GM12878 (cell line): Measurements from ENCODE around the gene PKMYT1. TPM values are rescaled to one million over a fixed set of nuclear protein-coding genes. Genes with fewer than 3 reads are reported as not detected.

ENCODE experiments used
- BCL11A ChIP-seq: IDR thresholded peaks from 2 replicates; pipeline ENCODE4 v1.6.1; 2011; ENCODE audit warnings: low read depth, low read length
- BHLHE40 ChIP-seq, 2 experiments: fragments of 450-650 bp in 1 of 2; IDR thresholded peaks; 2 replicates each; pipeline ENCODE4 v1.6.1; 2011 to 2017; ENCODE audit warnings: low read depth in 2 of 2, borderline replicate concordance in 1 of 2, improper control_type of control experiment in 1 of 2, low read length in 1 of 2, mild to moderate bottlenecking in 1 of 2
- CBFB ChIP-seq: IDR thresholded peaks from 2 replicates; pipeline ENCODE4 v1.6.1; 2016; ENCODE audit warnings: antibody characterized with exemption, low read depth
- CHD1 ChIP-seq: IDR thresholded peaks from 2 replicates; pipeline ENCODE4 v1.6.1; 2012; ENCODE audit warnings: low read depth, low read length, improper control_type of control experiment
- CHD2 ChIP-seq: IDR thresholded peaks from 2 replicates; pipeline ENCODE4 v1.6.1; 2011; ENCODE audit warnings: low read depth, low read length, improper control_type of control experiment, borderline replicate concordance
- E2F4 ChIP-seq: IDR thresholded peaks from 2 replicates; pipeline ENCODE4 v1.6.1; 2012; ENCODE audit warnings: low read depth, low read length, improper control_type of control experiment
- GATAD2B ChIP-seq: fragments of 450-650 bp; conservative IDR thresholded peaks from 2 replicates; pipeline ENCODE4 v1.6.1; 2017; ENCODE audit warnings: low read depth, mild to moderate bottlenecking, moderate library complexity
- HDGF ChIP-seq: fragments of 450-650 bp; IDR thresholded peaks from 2 replicates; pipeline ENCODE4 v1.6.1; 2016; ENCODE audit warnings: antibody characterized with exemption
- IKZF1 ChIP-seq: fragments of 450-650 bp; conservative IDR thresholded peaks from 2 replicates; pipeline ENCODE4 v1.6.1; 2017; ENCODE audit warnings: antibody characterized with exemption, mild to moderate bottlenecking
- KAT2A ChIP-seq: conservative IDR thresholded peaks from 2 replicates; pipeline ENCODE4 v1.6.1; 2011; ENCODE audit warnings: low read depth, low read length; ENCODE audit not compliant: control insufficient read depth
- MEF2B ChIP-seq: fragments of 450-650 bp; IDR thresholded peaks from 2 replicates; pipeline ENCODE4 v1.6.1; 2018; ENCODE audit warnings: mild to moderate bottlenecking, moderate library complexity; ENCODE audit not compliant: partially characterized antibody, poor library complexity, severe bottlenecking
- MTA2 ChIP-seq: fragments of 450-650 bp; IDR thresholded peaks from 2 replicates; pipeline ENCODE4 v1.6.1; 2016; ENCODE audit warnings: low read depth, mild to moderate bottlenecking, moderate library complexity
- NFYA ChIP-seq: IDR thresholded peaks from 2 replicates; pipeline ENCODE4 v1.6.1; 2011; ENCODE audit warnings: low read depth, mild to moderate bottlenecking, low read length, improper control_type of control experiment, borderline replicate concordance
- NR2F1 ChIP-seq: fragments of 450-650 bp; conservative IDR thresholded peaks from 2 replicates; pipeline ENCODE4 v1.6.1; 2017; ENCODE audit warnings: mild to moderate bottlenecking
- POU2F2 ChIP-seq: IDR thresholded peaks from 3 replicates; pipeline ENCODE4 v1.6.1; 2011; ENCODE audit warnings: low read depth, mild to moderate bottlenecking, low read length, borderline replicate concordance
- RELA ChIP-seq: fragments of 450-650 bp; IDR thresholded peaks from 2 replicates; pipeline ENCODE4 v1.8.0; 2014; ENCODE audit warnings: borderline replicate concordance; ENCODE audit not compliant: partially characterized antibody
- SMARCA5 ChIP-seq: fragments of 450-650 bp; IDR thresholded peaks from 2 replicates; pipeline ENCODE4 v1.6.1; 2017; ENCODE audit warnings: mild to moderate bottlenecking
- SMC3 ChIP-seq: IDR thresholded peaks from 2 replicates; pipeline ENCODE4 v1.6.1; 2011; ENCODE audit warnings: low read length, improper control_type of control experiment, borderline replicate concordance
- SPI1 ChIP-seq: IDR thresholded peaks from 2 replicates; pipeline ENCODE4 v1.6.1; 2011; ENCODE audit warnings: low read depth, mild to moderate bottlenecking, low read length, moderate library complexity, borderline replicate concordance; ENCODE audit not compliant: insufficient read depth
- TCF12 ChIP-seq: IDR thresholded peaks from 2 replicates; pipeline ENCODE4 v1.6.1; 2011; ENCODE audit warnings: low read depth, mild to moderate bottlenecking, low read length
- YY1 ChIP-seq: IDR thresholded peaks from 2 replicates; pipeline ENCODE4 v1.6.1; 2011; ENCODE audit warnings: low read depth, mild to moderate bottlenecking, low read length
- polyA plus RNA-seq, 11 experiments: library from polyadenylated mRNA; depleted of rRNA in 4 of 11; unstranded in 6 of 11; stranded (reverse) in 5 of 11; fragments of >200 nt; fragmentation: Nextera tagmentation in 4 of 11; fragmentation: Illumina TruSeq in 1 of 11; extraction: Ambion mirVana in 4 of 11; extraction: Trizol in 1 of 11; gene quantifications; 1 replicate in 1 of 11; 2 replicates in 10 of 11; pipeline versions ENCODE4 v1.2.1 to v1.2.3, GENCODE V29; 2011 to 2016; ENCODE audit warnings: inconsistent platforms in 2 of 11, missing spikeins in 2 of 11, low read depth in 1 of 11
- total RNA-seq, 4 experiments: library from RNA; depleted of rRNA in 3 of 4; stranded (reverse); fragments of >200 nt in 3 of 4; fragmentation: Illumina TruSeq in 1 of 4; extraction: Trizol in 1 of 4; gene quantifications; 2 replicates each; pipeline versions ENCODE4 v1.2.1 to v1.2.3, GENCODE V29; 2013 to 2021
- TF ChIP-seq, protein P1 (sequence below): IDR thresholded peaks from 2 replicates; pipeline ENCODE4 v1.6.1; 2011; ENCODE audit warnings: borderline replicate concordance, low read depth, mild to moderate bottlenecking, moderate library complexity, low read length; ENCODE audit not compliant: insufficient read depth, poor library complexity, severe bottlenecking
- TF ChIP-seq, protein P2 (sequence below): IDR thresholded peaks from 2 replicates; pipeline ENCODE4 v1.6.1; 2011; ENCODE audit warnings: borderline replicate concordance, low read depth, mild to moderate bottlenecking, moderate library complexity, mixed read lengths, low read length; ENCODE audit not compliant: insufficient read depth; ENCODE audit errors: extremely low read length
- TF ChIP-seq, protein P3 (sequence below): fragments of 450-650 bp; IDR thresholded peaks from 2 replicates; pipeline ENCODE4 v1.6.1; 2017; ENCODE audit warnings: mild to moderate bottlenecking, moderate library complexity

Gene PKMYT1
- total and polyA plus RNA-seq, 10 of the 15 experiments (the other 5 are each of a cell fraction or from before 2014, with no cell fraction given), result 4.6 to 101 (median 29.9) TPM

DNA sequence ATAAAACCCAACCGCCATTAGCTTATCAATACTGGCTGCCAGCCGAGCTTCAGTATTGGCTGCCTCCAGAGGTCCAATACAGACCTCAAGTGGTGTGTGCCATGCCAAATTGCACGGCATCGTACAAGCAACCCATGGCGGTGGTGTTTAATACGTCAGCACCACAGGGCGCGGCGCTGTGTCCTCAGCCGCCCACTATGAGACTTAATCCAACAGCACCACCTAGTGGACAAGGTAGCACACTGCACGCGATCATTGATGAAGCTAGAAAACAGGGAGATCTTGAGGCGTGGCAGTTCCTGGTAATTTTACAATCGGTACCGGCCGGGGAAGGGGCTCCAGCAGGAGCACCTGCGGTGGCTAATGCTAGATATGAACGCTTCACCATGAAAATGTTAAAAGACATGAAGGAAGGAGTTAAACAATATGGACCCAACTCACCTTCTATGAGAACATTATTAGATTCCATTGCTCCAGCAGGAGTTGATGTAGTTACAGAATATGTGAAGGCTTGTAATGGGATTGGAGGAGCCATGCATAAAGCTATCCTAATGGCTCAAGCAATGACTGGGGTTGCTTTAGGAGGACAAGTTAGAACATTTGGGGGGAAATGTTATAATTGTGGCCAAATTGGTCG lies 53.1 kb downstream of the PKMYT1 start (continued):
- TF ChIP-seq CHD2, result no peak
- TF ChIP-seq TCF12, result no peak
- 0 out of 2 replicates have a peak, but pooled peaks have one; percentile 25 for TF ChIP-seq HDGF
- 0 out of 2 replicates have a peak, but pooled peaks have one; percentile 27 for TF ChIP-seq IKZF1
- TF ChIP-seq RELA, result no peak
- TF ChIP-seq, protein P1, sequence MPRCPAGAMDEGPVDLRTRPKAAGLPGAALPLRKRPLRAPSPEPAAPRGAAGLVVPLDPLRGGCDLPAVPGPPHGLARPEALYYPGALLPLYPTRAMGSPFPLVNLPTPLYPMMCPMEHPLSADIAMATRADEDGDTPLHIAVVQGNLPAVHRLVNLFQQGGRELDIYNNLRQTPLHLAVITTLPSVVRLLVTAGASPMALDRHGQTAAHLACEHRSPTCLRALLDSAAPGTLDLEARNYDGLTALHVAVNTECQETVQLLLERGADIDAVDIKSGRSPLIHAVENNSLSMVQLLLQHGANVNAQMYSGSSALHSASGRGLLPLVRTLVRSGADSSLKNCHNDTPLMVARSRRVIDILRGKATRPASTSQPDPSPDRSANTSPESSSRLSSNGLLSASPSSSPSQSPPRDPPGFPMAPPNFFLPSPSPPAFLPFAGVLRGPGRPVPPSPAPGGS, result no peak
- TF ChIP-seq KAT2A, result no peak
- TF ChIP-seq BHLHE40 (IDR thresholded peaks at IDR 0.05; ENCODE audit: borderline replicate concordance in 1 of 2, low read depth in 2 of 2, low read length in 1 of 2), result peak in 1 of 2 experiments; percentile 35; a peak in 1 of 4 replicates
- no peak for TF ChIP-seq MEF2B
- no peak for TF ChIP-seq NFYA
- TF ChIP-seq BCL11A, result no peak
- TF ChIP-seq SMARCA5, result peak; percentile 36; the same call in 1 of the 2 replicates
- TF ChIP-seq SPI1, result no peak
- TF ChIP-seq GATAD2B, result no peak
- TF ChIP-seq NR2F1, result no peak
- no peak for TF ChIP-seq CHD1
- TF ChIP-seq, protein P2, sequence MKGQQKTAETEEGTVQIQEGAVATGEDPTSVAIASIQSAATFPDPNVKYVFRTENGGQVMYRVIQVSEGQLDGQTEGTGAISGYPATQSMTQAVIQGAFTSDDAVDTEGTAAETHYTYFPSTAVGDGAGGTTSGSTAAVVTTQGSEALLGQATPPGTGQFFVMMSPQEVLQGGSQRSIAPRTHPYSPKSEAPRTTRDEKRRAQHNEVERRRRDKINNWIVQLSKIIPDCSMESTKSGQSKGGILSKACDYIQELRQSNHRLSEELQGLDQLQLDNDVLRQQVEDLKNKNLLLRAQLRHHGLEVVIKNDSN, result no peak
- TF ChIP-seq, protein P3, sequence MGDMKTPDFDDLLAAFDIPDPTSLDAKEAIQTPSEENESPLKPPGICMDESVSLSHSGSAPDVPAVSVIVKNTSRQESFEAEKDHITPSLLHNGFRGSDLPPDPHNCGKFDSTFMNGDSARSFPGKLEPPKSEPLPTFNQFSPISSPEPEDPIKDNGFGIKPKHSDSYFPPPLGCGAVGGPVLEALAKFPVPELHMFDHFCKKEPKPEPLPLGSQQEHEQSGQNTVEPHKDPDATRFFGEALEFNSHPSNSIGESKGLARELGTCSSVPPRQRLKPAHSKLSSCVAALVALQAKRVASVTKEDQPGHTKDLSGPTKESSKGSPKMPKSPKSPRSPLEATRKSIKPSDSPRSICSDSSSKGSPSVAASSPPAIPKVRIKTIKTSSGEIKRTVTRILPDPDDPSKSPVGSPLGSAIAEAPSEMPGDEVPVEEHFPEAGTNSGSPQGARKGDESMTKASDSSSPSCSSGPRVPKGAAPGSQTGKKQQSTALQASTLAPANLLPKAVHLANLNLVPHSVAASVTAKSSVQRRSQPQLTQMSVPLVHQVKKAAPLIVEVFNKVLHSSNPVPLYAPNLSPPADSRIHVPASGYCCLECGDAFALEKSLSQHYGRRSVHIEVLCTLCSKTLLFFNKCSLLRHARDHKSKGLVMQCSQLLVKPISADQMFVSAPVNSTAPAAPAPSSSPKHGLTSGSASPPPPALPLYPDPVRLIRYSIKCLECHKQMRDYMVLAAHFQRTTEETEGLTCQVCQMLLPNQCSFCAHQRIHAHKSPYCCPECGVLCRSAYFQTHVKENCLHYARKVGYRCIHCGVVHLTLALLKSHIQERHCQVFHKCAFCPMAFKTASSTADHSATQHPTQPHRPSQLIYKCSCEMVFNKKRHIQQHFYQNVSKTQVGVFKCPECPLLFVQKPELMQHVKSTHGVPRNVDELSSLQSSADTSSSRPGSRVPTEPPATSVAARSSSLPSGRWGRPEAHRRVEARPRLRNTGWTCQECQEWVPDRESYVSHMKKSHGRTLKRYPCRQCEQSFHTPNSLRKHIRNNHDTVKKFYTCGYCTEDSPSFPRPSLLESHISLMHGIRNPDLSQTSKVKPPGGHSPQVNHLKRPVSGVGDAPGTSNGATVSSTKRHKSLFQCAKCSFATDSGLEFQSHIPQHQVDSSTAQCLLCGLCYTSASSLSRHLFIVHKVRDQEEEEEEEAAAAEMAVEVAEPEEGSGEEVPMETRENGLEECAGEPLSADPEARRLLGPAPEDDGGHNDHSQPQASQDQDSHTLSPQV, result no peak
- peak; percentile 64; the same call in 1 of the 2 replicates for TF ChIP-seq YY1
- TF ChIP-seq SMC3, result peak; percentile 60
- TF ChIP-seq POU2F2, result peak; percentile 24; the same call in 1 of the 3 replicates
- TF ChIP-seq MTA2, result no peak
- TF ChIP-seq CBFB, result no peak
- no peak for TF ChIP-seq E2F4
